ENCODE results near the gene CCR3.

GRCh38 chr3:46236294-46237054, 5.8 kb upstream of the CCR3 start:
- TF ChIP-seq ZNF274 (IDR thresholded peaks at IDR 0.05; ENCODE audit: low read depth, low read length) = no peak
- TF ChIP-seq YY1 (IDR thresholded peaks at IDR 0.05; ENCODE audit: insufficient read depth, insufficient read length) = no peak

Measured in NT2/D1 (cell line).